ENCODE measurements around the gene MCMBP.
A peak's percentile ranks its signal among the peaks of the same experiment; 100 is the strongest.

DNA sequence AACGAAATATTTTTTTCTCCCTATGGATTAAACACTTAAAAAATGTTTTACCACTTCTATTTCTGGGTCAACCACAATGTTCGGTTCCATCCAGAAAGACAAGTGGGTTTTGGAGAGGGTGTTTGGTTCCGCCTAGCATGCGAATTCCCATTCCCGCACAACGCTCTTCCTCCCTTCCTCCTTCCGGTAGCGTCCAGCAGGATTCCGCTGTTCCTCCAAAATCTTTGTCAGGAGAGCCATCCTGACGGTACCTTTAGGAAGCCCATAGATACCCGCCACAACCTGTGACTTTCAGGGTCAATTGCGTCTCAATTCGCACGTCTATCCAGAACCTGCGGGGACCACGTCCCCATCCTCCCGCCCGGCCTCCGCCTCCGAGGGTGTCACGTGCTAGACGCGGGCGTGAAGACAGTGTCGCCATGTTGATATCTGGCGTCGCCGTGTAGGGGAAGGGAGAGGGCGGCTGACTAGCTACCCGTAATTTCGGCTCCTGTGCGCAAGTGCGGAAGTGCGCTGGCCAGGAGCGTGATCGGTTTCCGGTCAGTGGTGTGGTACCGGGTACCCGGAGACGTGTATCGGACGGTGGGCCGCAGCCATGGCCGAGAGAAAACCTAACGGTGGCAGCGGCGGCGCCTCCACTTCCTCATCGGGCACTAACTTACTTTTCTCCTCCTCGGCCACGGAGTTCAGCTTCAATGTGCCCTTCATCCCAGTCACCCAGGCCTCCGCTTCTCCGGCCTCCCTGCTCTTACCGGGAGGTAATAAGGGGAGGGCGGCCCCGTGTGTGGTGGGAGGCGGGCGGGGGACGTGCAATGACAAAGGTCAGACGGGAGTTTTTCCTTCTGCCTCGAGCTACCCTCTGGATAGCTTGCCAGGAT is 19.8 kb upstream of the MCMBP start, which contains the start of gene SEC23IP:
- TF ChIP-seq, protein P1, sequence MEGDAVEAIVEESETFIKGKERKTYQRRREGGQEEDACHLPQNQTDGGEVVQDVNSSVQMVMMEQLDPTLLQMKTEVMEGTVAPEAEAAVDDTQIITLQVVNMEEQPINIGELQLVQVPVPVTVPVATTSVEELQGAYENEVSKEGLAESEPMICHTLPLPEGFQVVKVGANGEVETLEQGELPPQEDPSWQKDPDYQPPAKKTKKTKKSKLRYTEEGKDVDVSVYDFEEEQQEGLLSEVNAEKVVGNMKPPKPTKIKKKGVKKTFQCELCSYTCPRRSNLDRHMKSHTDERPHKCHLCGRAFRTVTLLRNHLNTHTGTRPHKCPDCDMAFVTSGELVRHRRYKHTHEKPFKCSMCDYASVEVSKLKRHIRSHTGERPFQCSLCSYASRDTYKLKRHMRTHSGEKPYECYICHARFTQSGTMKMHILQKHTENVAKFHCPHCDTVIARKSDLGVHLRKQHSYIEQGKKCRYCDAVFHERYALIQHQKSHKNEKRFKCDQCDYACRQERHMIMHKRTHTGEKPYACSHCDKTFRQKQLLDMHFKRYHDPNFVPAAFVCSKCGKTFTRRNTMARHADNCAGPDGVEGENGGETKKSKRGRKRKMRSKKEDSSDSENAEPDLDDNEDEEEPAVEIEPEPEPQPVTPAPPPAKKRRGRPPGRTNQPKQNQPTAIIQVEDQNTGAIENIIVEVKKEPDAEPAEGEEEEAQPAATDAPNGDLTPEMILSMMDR (IDR thresholded peaks at IDR 0.05), result peak in 1 of 3 experiments; percentile 4
- peak in 1 of 2 donors; percentile 31 for TF ChIP-seq POLR2A (IDR thresholded peaks at IDR 0.05)
- peak; percentile 96 to 100 for TF ChIP-seq POLR2AphosphoS5 (IDR thresholded peaks at IDR 0.05; ENCODE audit: insufficient read depth in 1 of 2, low read depth in 1 of 2)

All from vagina (tissue), 2 donors.